K562 (cell line): ENCODE results near the gene LSM4. TPM values are rescaled to one million over a fixed set of nuclear protein-coding genes. Genes with fewer than 3 reads are reported as not detected.

Experiments
- ATAC-seq: fragments of 200-7000 bp; cut with Tn5 transposase; 3 replicates; pipeline ENCODE4 v1.9.1; 2020; ENCODE audit warnings: moderate library complexity
- BruUV-seq: library from RNA; stranded (reverse); fragments of 400-500 nt; replicated peaks from 2 replicates; lab custom pipeline; 2021; lab: Mats Ljungman, UMichigan
- CTCF ChIA-PET: fragments of 300-600 bp; formaldehyde crosslinking; extraction: SDS; loops from one replicate; lab custom pipeline; 2021; ENCODE audit warnings: low intra/inter-chr PET ratio; lab: Yijun Ruan, JAX
- POLR2A ChIA-PET: fragments of 300-600, 350-650 bp; sonication (Branson Sonifier 250); formaldehyde crosslinking; extraction: SDS; loops from one replicate; lab custom pipeline; 2021; ENCODE audit warnings: antibody characterized with exemption, inconsistent platforms; lab: Yijun Ruan, JAX
- DNase-seq, 4 experiments: peaks; one replicate each; pipeline versions ENCODE4 v3.0.0 to v3.0.0-alpha.2; 2011 to 2018; ENCODE audit warnings: low spot score in 3 of 4, mixed read lengths in 3 of 4; ENCODE audit errors: extremely low read depth in 1 of 4
- FAIRE-seq: peaks from 2 replicates; lab custom pipeline; 2011; peaks lifted over from hg19 to GRCh38; lab: Jason Lieb, UNC
- H2AFZ ChIP-seq: 2 replicates; pipeline ENCODE4 v1.6.0; 2011; ENCODE audit warnings: low read depth, low read length, control low read depth, inconsistent platforms
- H3K27ac ChIP-seq: fragments of 200-600 bp; 3 replicates; pipeline ENCODE4 v1.8.0; 2011; ENCODE audit warnings: low read depth, mild to moderate bottlenecking, control low read depth, inconsistent platforms, low read length, moderate library complexity, mixed read lengths; ENCODE audit errors: extremely low read depth
- H3K27me3 ChIP-seq, 2 experiments: fragments of 300-600 bp in 1 of 2; 2 replicates in 1 of 2; 3 replicates in 1 of 2; pipeline versions ENCODE4 v1.6.0 to v1.8.0; 2011; ENCODE audit warnings: inconsistent platforms in 2 of 2, low read length in 2 of 2, mild to moderate bottlenecking in 1 of 2, mixed read lengths in 1 of 2, moderate library complexity in 1 of 2; ENCODE audit not compliant: control insufficient read depth in 2 of 2, insufficient read depth in 2 of 2
- H3K36me3 ChIP-seq: fragments of 300-600 bp; 3 replicates; pipeline ENCODE4 v1.8.0; 2011; ENCODE audit warnings: mild to moderate bottlenecking, low read length, inconsistent platforms; ENCODE audit not compliant: control insufficient read depth, insufficient read depth
- H3K4me1 ChIP-seq, 2 experiments: fragments of 200-600 bp in 1 of 2; replicated peaks in 1 of 2; 2 replicates in 1 of 2; 3 replicates in 1 of 2; pipeline versions ENCODE4 v1.5.1 to v1.8.0; 2011; ENCODE audit warnings: inconsistent platforms in 2 of 2, low read length in 2 of 2, mild to moderate bottlenecking in 1 of 2, mixed read lengths in 1 of 2, moderate library complexity in 1 of 2; ENCODE audit not compliant: control insufficient read depth in 2 of 2, insufficient read depth in 2 of 2
- H3K4me2 ChIP-seq: 2 replicates; pipeline ENCODE4 v1.6.1; 2011; ENCODE audit warnings: low read length, control low read depth, inconsistent platforms, mixed read lengths; ENCODE audit not compliant: insufficient read depth
- H3K4me3 ChIP-seq: fragments of 200-600 bp; sonication (generic), shearing (Covaris generic); 2 replicates; pipeline ENCODE4 v1.5.1; 2016; ENCODE audit warnings: control low read depth, inconsistent platforms
- H3K79me2 ChIP-seq: fragments of 200-600 bp; 3 replicates; pipeline ENCODE4 v1.8.0; 2011; ENCODE audit warnings: low read length, inconsistent platforms; ENCODE audit not compliant: control insufficient read depth, insufficient read depth
- H3K9ac ChIP-seq, 2 experiments: 2 replicates each; pipeline versions ENCODE4 v1.6.0 to v1.6.1; 2011; ENCODE audit warnings: low read depth in 2 of 2, low read length in 2 of 2, control low read depth in 1 of 2, inconsistent platforms in 1 of 2, mild to moderate bottlenecking in 1 of 2, mixed read lengths in 1 of 2; ENCODE audit not compliant: insufficient read depth in 1 of 2
- H3K9me1 ChIP-seq: one replicate; pipeline ENCODE4 v1.6.0; 2011; ENCODE audit warnings: inconsistent platforms, mild to moderate bottlenecking, low read length, moderate library complexity; ENCODE audit not compliant: control insufficient read depth, insufficient read depth
- H3K9me3 ChIP-seq: replicated peaks from 2 replicates; pipeline ENCODE4 v1.5.1; 2011; ENCODE audit warnings: low read depth, low read length, inconsistent platforms; ENCODE audit not compliant: control insufficient read depth, insufficient read depth
- H4K20me1 ChIP-seq: replicated peaks from 2 replicates; pipeline ENCODE4 v1.6.1; 2011; ENCODE audit warnings: low read length, inconsistent platforms, mixed read lengths; ENCODE audit not compliant: control insufficient read depth, insufficient read depth
- ATF7 ChIP-seq: fragments of 450-650 bp; IDR thresholded peaks from 2 replicates; pipeline ENCODE4 v1.7.1; 2014; ENCODE audit warnings: mild to moderate bottlenecking, moderate library complexity
- DDX20 ChIP-seq: fragments of 450-650 bp; IDR thresholded peaks from 2 replicates; pipeline ENCODE4 v1.6.1; 2016; ENCODE audit warnings: missing genetic modification characterization, low read depth, mild to moderate bottlenecking, missing compliant biosample characterization, moderate library complexity
- FOXK1 ChIP-seq: sonication (generic); formaldehyde crosslinking; IDR thresholded peaks from 2 replicates; pipeline ENCODE4 v1.8.0; 2022; ENCODE audit warnings: missing genetic modification reagents, mild to moderate bottlenecking, borderline replicate concordance
- HOXB6 ChIP-seq: fragments of 250-450 bp; sonication (Bioruptor Pico); IDR thresholded peaks from 2 replicates; pipeline ENCODE4 v1.5.1; 2022; ENCODE audit warnings: mild to moderate bottlenecking, borderline replicate concordance
- MXD1 ChIP-seq: fragments of 250-450 bp; sonication (Bioruptor Pico); IDR thresholded peaks from 2 replicates; pipeline ENCODE4 v1.8.0; 2021; ENCODE audit warnings: borderline replicate concordance, mild to moderate bottlenecking, moderate library complexity; ENCODE audit not compliant: poor library complexity, severe bottlenecking
- PCBP1 ChIP-seq: fragments of 200-400 bp; formaldehyde crosslinking; IDR thresholded peaks from 2 replicates; pipeline ENCODE4 v1.6.1; 2018; ENCODE audit warnings: mild to moderate bottlenecking, low read depth, low read length; ENCODE audit not compliant: poor library complexity, severe bottlenecking
- PRMT5 ChIP-seq: sonication (generic); formaldehyde crosslinking; IDR thresholded peaks from 2 replicates; pipeline ENCODE4 v1.5.0; 2020; ENCODE audit warnings: missing genetic modification reagents
- PRPF4 ChIP-seq: fragments of 200-400 bp; formaldehyde crosslinking; IDR thresholded peaks from one replicate; pipeline ENCODE4 v1.6.1; 2017; ENCODE audit warnings: low read length, low read depth, mild to moderate bottlenecking; ENCODE audit not compliant: insufficient read depth, poor library complexity, severe bottlenecking
- PTBP1 ChIP-seq: fragments of 200-400 bp; formaldehyde crosslinking; IDR thresholded peaks from 2 replicates; pipeline ENCODE4 v1.6.1; 2017; ENCODE audit warnings: low read depth, low read length
- RAD21 ChIP-seq, 2 experiments: fragments of 250-450 bp in 1 of 2; fragments of 450-650 bp in 1 of 2; sonication (Bioruptor Pico) in 1 of 2; formaldehyde crosslinking in 1 of 2; IDR thresholded peaks in 1 of 2; conservative IDR thresholded peaks in 1 of 2; 2 replicates each; pipeline versions ENCODE4 v1.4.0 to v1.8.0; 2020 to 2022; ENCODE audit warnings: mild to moderate bottlenecking in 2 of 2, moderate library complexity in 1 of 2
- SAFB ChIP-seq: fragments of 200-400 bp; formaldehyde crosslinking; IDR thresholded peaks from 2 replicates; pipeline ENCODE4 v1.6.1; 2017; ENCODE audit warnings: low read depth, low read length, borderline replicate concordance
- THRAP3 ChIP-seq: fragments of 450-650 bp; IDR thresholded peaks from 2 replicates; pipeline ENCODE4 v1.6.1; 2016; ENCODE audit warnings: mild to moderate bottlenecking, inconsistent platforms, borderline replicate concordance
- TOE1 ChIP-seq, 2 experiments: fragments of 450-650 bp in 1 of 2; sonication (generic) in 1 of 2; formaldehyde crosslinking in 1 of 2; IDR thresholded peaks; 2 replicates each; pipeline versions ENCODE4 v1.7.1 to v1.8.0; 2016 to 2022; ENCODE audit warnings: borderline replicate concordance in 2 of 2, mild to moderate bottlenecking in 2 of 2, antibody characterized with exemption in 1 of 2, inconsistent platforms in 1 of 2, low read depth in 1 of 2, missing genetic modification reagents in 1 of 2, moderate library complexity in 1 of 2
- TSHZ1 ChIP-seq: fragments of 250-450 bp; sonication (Bioruptor Pico); IDR thresholded peaks from 2 replicates; pipeline ENCODE4 v1.4.0; 2020; ENCODE audit warnings: mild to moderate bottlenecking, moderate library complexity
- ZKSCAN8 ChIP-seq: fragments of 200-800 bp; sonication (Bioruptor generic); IDR thresholded peaks from 2 replicates; pipeline ENCODE4 v1.6.1; 2016; ENCODE audit warnings: missing genetic modification characterization, missing compliant biosample characterization
- ZNF24 ChIP-seq: fragments of 450-650 bp; IDR thresholded peaks from 2 replicates; pipeline ENCODE4 v1.6.1; 2016
- WGBS: fragments of 100-300 bp; shearing (Covaris generic); methylation state at CpG from one replicate; pipeline ENCODE4 v1.1.6; 2016; ENCODE audit warnings: low coverage, mixed read lengths; ENCODE audit not compliant: insufficient coverage; ENCODE audit errors: missing lambda C conversion rate; 5-methylcytosine and 5-hydroxymethylcytosine counted together
- in situ Hi-C: fragments of 300-500 bp; cut with MboI; formaldehyde crosslinking; loops from 4 replicates; pipeline ENCODE4 v1.15.0; 2018; ENCODE audit warnings: inconsistent platforms, mixed read lengths
- intact Hi-C: fragments of 100-400 bp; cut with micrococcal nuclease; formaldehyde crosslinking; loops from 2 replicates; pipeline ENCODE4 v1.14.2; 2022
- polyA plus RNA-seq, 8 experiments: library from polyadenylated mRNA; depleted of rRNA in 4 of 8; stranded (reverse) in 5 of 8; unstranded in 3 of 8; fragments of >200 nt; fragmentation: Nextera tagmentation in 2 of 8; fragmentation: Illumina TruSeq in 1 of 8; extraction: Ambion mirVana in 2 of 8; extraction: Trizol in 1 of 8; gene quantifications; 2 replicates each; pipeline versions ENCODE4 v1.2.1 to v1.2.3, GENCODE V29; 2011 to 2014; ENCODE audit warnings: inconsistent platforms in 1 of 8, missing spikeins in 1 of 8
- total RNA-seq, 7 experiments: library from RNA; depleted of rRNA in 6 of 7; stranded (reverse); fragments of >200 nt in 6 of 7; fragmentation: Illumina TruSeq in 2 of 7; extraction: Trizol in 2 of 7; gene quantifications; 2 replicates each; pipeline versions ENCODE4 v1.2.1 to v1.2.3, GENCODE V29; 2011 to 2021; ENCODE audit warnings: low replicate concordance in 1 of 7

The LSM4 gene
- total and polyA plus RNA-seq, 9 of the 15 experiments (the other 6 are each of a cell fraction or from before 2014, with no cell fraction given) = 11.9 to 763 (median 202) TPM

DNA sequence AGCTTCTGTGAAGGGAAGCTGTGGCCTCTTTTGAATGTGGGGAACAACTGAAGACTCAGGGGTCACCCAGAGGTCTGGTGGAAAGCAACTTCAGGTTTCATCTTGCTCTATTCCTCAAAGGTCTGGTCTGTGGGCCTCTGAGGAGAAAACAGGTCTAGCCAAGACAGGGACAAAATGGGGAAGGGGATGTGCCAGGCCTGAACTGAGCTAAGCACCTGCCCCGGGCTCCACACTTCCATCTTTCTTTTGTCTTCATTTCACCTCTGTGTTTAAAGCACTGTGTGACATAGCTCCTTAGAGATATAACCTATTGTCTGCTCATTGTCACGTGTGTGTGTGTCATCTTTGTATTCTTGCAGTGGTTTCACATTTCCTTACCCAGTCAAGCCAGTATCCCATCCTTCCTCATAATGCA is 43.2 kb upstream of the LSM4 start:
- no peaks in the 10 kb centered on the region for H3K9me1 ChIP-seq
- H3K36me3 ChIP-seq = peaks cover 64% of the 10 kb centered on the region; the same call in 2 of the 3 replicates
- WGBS = 43% methylated on average over 2 of the region's 2 CpGs
- intact Hi-C loops = no loop called here
- H3K4me2 ChIP-seq = no peak overlapping the region; the same call in 1 of the 2 replicates
- no TSS peak for BruUV-seq
- no peak overlapping the region for H2AFZ ChIP-seq
- ChIA-PET CTCF (no interaction called here), POLR2A (interaction anchor here (0.6 to 13.9 kb wide), 5 partner anchors 9 to 86 kb away, joined by 3 to 207 read pairs (median 3); partner anchors contain the start of gene GDF15)
- H3K27me3 ChIP-seq = no peaks in the 10 kb centered on the region
- peaks cover 50 to 60% of the 10 kb centered on the region in 2 experiments for H3K4me1 ChIP-seq
- H3K9ac ChIP-seq = peak overlapping the region; percentile 86 to 92; a peak in 3 of 4 replicates
- H3K79me2 ChIP-seq = peaks cover 10% of the 10 kb centered on the region; the same call in 2 of the 3 replicates
- peak overlapping the region; percentile 99 for H3K27ac ChIP-seq
- no peaks in the 10 kb centered on the region for H4K20me1 ChIP-seq
- H3K4me3 ChIP-seq = no peak overlapping the region
- DNase-seq (peak in 1 of 4 experiments; percentile 10), FAIRE-seq (no peak), ATAC-seq (no peak)
- in situ Hi-C loops = no loop called here
- H3K9me3 ChIP-seq = no peaks in the 10 kb centered on the region
- TF ChIP-seq PRPF4 (no peak), PCBP1 (no peak), SAFB (no peak), RAD21 (CRISPR knock-in tag; conservative IDR thresholded peaks at IDR 0.05 in 1 of 2, IDR thresholded peaks at IDR 0.05 in 1 of 2) (no peak), TOE1 (IDR thresholded peaks at IDR 0.05; ENCODE audit: borderline replicate concordance) (no peak), TOE1 (CRISPR knock-in tag; IDR thresholded peaks at IDR 0.05; ENCODE audit: borderline replicate concordance, low read depth) (no peak), PRMT5 (CRISPR knock-in tag) (no peak), MXD1 (CRISPR knock-in tag) (no peak), DDX20 (tag) (peak; percentile 78; the same call in 1 of the 2 replicates), THRAP3 (no peak), FOXK1 (CRISPR knock-in tag) (no peak), ATF7 (no peak), ZNF24 (no peak), ZKSCAN8 (CRISPR knock-in tag) (no peak; the same call in 1 of the 2 replicates), HOXB6 (CRISPR knock-in tag) (no peak), TSHZ1 (CRISPR knock-in tag) (peak; percentile 26; the same call in 1 of the 2 replicates), PTBP1 (no peak)
